HG02943 (cell line): ENCODE results near the gene CFAP58.
"Not testable (repeated sequence)": the region's sequence is repeated elsewhere in the genome, so short reads cannot be mapped to it uniquely, and the experiment has no call there.

ENCODE experiments used
- ATAC-seq: cut with Tn5 transposase; IDR thresholded peaks from one replicate; pipeline ENCODE4 v1.9.1; 2021; ENCODE audit warnings: mild to moderate bottlenecking, low read depth, moderate library complexity; ENCODE audit not compliant: unreplicated experiment

Gene CFAP58

GRCh38 chr10:104427989-104428388 is 74.4 kb downstream of the CFAP58 start:
- no peak for ATAC-seq

- ATAC-seq = no peak
Observed at GRCh38 chr10:104429846-104430245, 76.2 kb downstream of the CFAP58 start.

GRCh38 chr10:104430360-104430759 is 76.7 kb downstream of the CFAP58 start:
- ATAC-seq = no peak

- ATAC-seq = no peak
Observed at GRCh38 chr10:104433669-104434068, 80.0 kb downstream of the CFAP58 start.

- ATAC-seq = no peak
Observed at GRCh38 chr10:104434601-104435000, 81.0 kb downstream of the CFAP58 start.

GRCh38 chr10:104435822-104436221 is 82.2 kb downstream of the CFAP58 start:
- no peak for ATAC-seq

- no peak for ATAC-seq
Observed at GRCh38 chr10:104437226-104437625, 83.6 kb downstream of the CFAP58 start.

- ATAC-seq = no peak
Observed at GRCh38 chr10:104440221-104440620, 86.6 kb downstream of the CFAP58 start.

GRCh38 chr10:104441329-104442000 is 87.8 kb downstream of the CFAP58 start:
- ATAC-seq = no peak

- no peak for ATAC-seq
Observed at GRCh38 chr10:104445359-104445758, 91.7 kb downstream of the CFAP58 start.

GRCh38 chr10:104446151-104446550 is 92.5 kb downstream of the CFAP58 start:
- no peak for ATAC-seq

GRCh38 chr10:104447331-104447730 is 93.7 kb downstream of the CFAP58 start:
- no peak for ATAC-seq

- ATAC-seq = no peak
Observed at GRCh38 chr10:104447906-104448305, 94.3 kb downstream of the CFAP58 start.

GRCh38 chr10:104449391-104449790 is 95.8 kb downstream of the CFAP58 start:
- no peak for ATAC-seq

GRCh38 chr10:104450490-104450889 is 96.9 kb downstream of the CFAP58 start:
- no peak for ATAC-seq

GRCh38 chr10:104450954-104451353 is 97.3 kb downstream of the CFAP58 start:
- no peak for ATAC-seq

- no peak for ATAC-seq
Observed at GRCh38 chr10:104452977-104453376, 99.3 kb downstream of the CFAP58 start.

- ATAC-seq = no peak
Observed at GRCh38 chr10:104456802-104457542, 103.3 kb downstream of the CFAP58 start.

- ATAC-seq = no peak
Observed at GRCh38 chr10:104457543-104457828, 103.9 kb downstream of the CFAP58 start.

- not testable (repeated sequence) for ATAC-seq
Observed at GRCh38 chr10:104465575-104465974, 111.9 kb downstream of the CFAP58 start.

GRCh38 chr10:104468818-104469217 is 115.2 kb downstream of the CFAP58 start:
- not testable (repeated sequence) for ATAC-seq

- no peak for ATAC-seq
Observed at GRCh38 chr10:104472505-104472904, 118.9 kb downstream of the CFAP58 start.
